HepG2 (cell line): Measurements from ENCODE around the gene PPP2R2C. TPM values are rescaled to one million over a fixed set of nuclear protein-coding genes. Genes with fewer than 3 reads are reported as not detected.

ENCODE experiments used
- ATAC-seq: fragments of 200-7000 bp; cut with Tn5 transposase; 3 replicates; pipeline ENCODE4 v1.9.1; 2020; ENCODE audit warnings: mild to moderate bottlenecking, moderate library complexity
- BruUV-seq: library from RNA; stranded (reverse); fragments of 400-500 nt; replicated peaks from 2 replicates; lab custom pipeline; 2021; lab: Mats Ljungman, UMichigan
- CTCF ChIA-PET: fragments of 300-600 bp; formaldehyde crosslinking; extraction: SDS; loops from one replicate; lab custom pipeline; 2021; ENCODE audit warnings: low total read pairs, inconsistent platforms, low intra/inter-chr PET ratio; lab: Yijun Ruan, JAX
- POLR2A ChIA-PET: fragments of 350-600 bp; sonication (Branson Sonifier 250); formaldehyde crosslinking; loops from one replicate; lab custom pipeline; 2020; ENCODE audit warnings: antibody characterized with exemption, inconsistent platforms; lab: Yijun Ruan, JAX
- DNase-seq: peaks from one replicate; pipeline ENCODE4 v3.0.0-alpha.2; 2015; ENCODE audit warnings: low spot score
- FAIRE-seq: peaks from 3 replicates; lab custom pipeline; 2011; peaks lifted over from hg19 to GRCh38; lab: Jason Lieb, UNC
- H2AFZ ChIP-seq: one replicate; pipeline ENCODE4 v1.6.1; 2011; ENCODE audit warnings: low read length, inconsistent platforms
- H3K27ac ChIP-seq: fragments of 300-600 bp; 3 replicates; pipeline ENCODE4 v1.8.0; 2011; ENCODE audit warnings: mixed run types, mild to moderate bottlenecking, mixed read lengths, low read length, inconsistent platforms; ENCODE audit not compliant: insufficient read depth; ENCODE audit errors: extremely low read length
- H3K27me3 ChIP-seq, 2 experiments: fragments of 200-600 bp in 1 of 2; 2 replicates in 1 of 2; 3 replicates in 1 of 2; pipeline versions ENCODE4 v1.6.0 to v1.8.0; 2011; ENCODE audit warnings: low read length in 2 of 2, mild to moderate bottlenecking in 2 of 2, moderate library complexity in 2 of 2, inconsistent platforms in 1 of 2; ENCODE audit not compliant: insufficient read depth in 2 of 2, control insufficient read depth in 1 of 2
- H3K36me3 ChIP-seq, 2 experiments: fragments of 200-600 bp in 1 of 2; replicated peaks in 1 of 2; 2 replicates in 1 of 2; 3 replicates in 1 of 2; pipeline versions ENCODE4 v1.5.1 to v1.8.0; 2011; ENCODE audit warnings: low read length in 2 of 2, inconsistent platforms in 1 of 2; ENCODE audit not compliant: insufficient read depth in 2 of 2, control insufficient read depth in 1 of 2
- H3K4me1 ChIP-seq: 2 replicates; pipeline ENCODE4 v1.5.1; 2012; ENCODE audit warnings: low read length, inconsistent platforms; ENCODE audit not compliant: insufficient read depth
- H3K4me2 ChIP-seq: 2 replicates; pipeline ENCODE4 v1.6.0; 2011; ENCODE audit warnings: low read depth, low read length, inconsistent platforms
- H3K4me3 ChIP-seq, 3 experiments: fragments of 200-600 bp in 1 of 3; sonication (generic), shearing (Covaris generic) in 1 of 3; replicated peaks in 1 of 3; 2 replicates each; pipeline ENCODE4 v1.5.1; 2011 to 2016; ENCODE audit warnings: low read length in 3 of 3, inconsistent platforms in 2 of 3, low read depth in 2 of 3, mild to moderate bottlenecking in 2 of 3, control low read depth in 1 of 3, mixed read lengths in 1 of 3; ENCODE audit not compliant: insufficient read depth in 1 of 3
- H3K79me2 ChIP-seq: one replicate; pipeline ENCODE4 v1.6.1; 2011; ENCODE audit warnings: low read length, inconsistent platforms; ENCODE audit not compliant: insufficient read depth
- H3K9ac ChIP-seq: 2 replicates; pipeline ENCODE4 v1.6.0; 2011; ENCODE audit warnings: mild to moderate bottlenecking, low read depth, low read length, inconsistent platforms; ENCODE audit not compliant: insufficient read depth
- H3K9me3 ChIP-seq: 2 replicates; pipeline ENCODE4 v1.5.1; 2012; ENCODE audit warnings: mild to moderate bottlenecking, low read length
- H4K20me1 ChIP-seq: 2 replicates; pipeline ENCODE4 v1.6.0; 2011; ENCODE audit warnings: inconsistent platforms, mild to moderate bottlenecking, low read length, moderate library complexity; ENCODE audit not compliant: insufficient read depth
- AGO2 ChIP-seq: fragments of 200-400 bp; formaldehyde crosslinking; optimal IDR thresholded peaks from 2 replicates; pipeline ENCODE3; 2017; ENCODE audit warnings: mild to moderate bottlenecking, low read depth, low read length, moderate library complexity
- ATF7 ChIP-seq, 2 experiments: fragments of 450-650 bp in 1 of 2; sonication (generic) in 1 of 2; formaldehyde crosslinking in 1 of 2; IDR thresholded peaks; 2 replicates each; pipeline versions ENCODE4 v1.4.0 to v1.6.1; 2016 to 2020; ENCODE audit warnings: antibody characterized with exemption in 1 of 2, mild to moderate bottlenecking in 1 of 2, missing genetic modification reagents in 1 of 2
- ETV6 ChIP-seq: sonication (generic); formaldehyde crosslinking; conservative IDR thresholded peaks from 2 replicates; pipeline ENCODE4 v1.4.0; 2020; ENCODE audit warnings: missing genetic modification reagents
- GABPB1 ChIP-seq: IDR thresholded peaks from 2 replicates; pipeline ENCODE4 v1.6.1; 2016; ENCODE audit warnings: mild to moderate bottlenecking, missing genetic modification reagents, moderate library complexity, missing compliant biosample characterization
- HDAC2 ChIP-seq: sonication (generic); formaldehyde crosslinking; IDR thresholded peaks from 2 replicates; pipeline ENCODE4 v1.4.0; 2020; ENCODE audit warnings: missing genetic modification reagents
- MTA1 ChIP-seq: sonication (generic); formaldehyde crosslinking; IDR thresholded peaks from 2 replicates; pipeline ENCODE4 v1.4.0; 2020; ENCODE audit warnings: missing genetic modification reagents, mild to moderate bottlenecking, borderline replicate concordance
- ZFP36L1 ChIP-seq: sonication (generic); formaldehyde crosslinking; IDR thresholded peaks from 2 replicates; pipeline ENCODE4 v1.8.0; 2022; ENCODE audit warnings: mild to moderate bottlenecking, missing genetic modification reagents, moderate library complexity
- ZNF142 ChIP-seq: sonication (generic); formaldehyde crosslinking; IDR thresholded peaks from 2 replicates; pipeline ENCODE4 v1.4.0; 2020; ENCODE audit warnings: missing genetic modification reagents
- ZNF619 ChIP-seq: sonication (generic); formaldehyde crosslinking; IDR thresholded peaks from 2 replicates; pipeline ENCODE4 v1.4.0; 2020; ENCODE audit warnings: mild to moderate bottlenecking, missing genetic modification reagents
- ZNF792 ChIP-seq: IDR thresholded peaks from 2 replicates; pipeline ENCODE4 v1.6.1; 2016
- WGBS: methylation state at CpG from one replicate; pipeline ENCODE4 v1.1.6; 2017; ENCODE audit warnings: low lambda C conversion rate; 5-methylcytosine and 5-hydroxymethylcytosine counted together
- in situ Hi-C: cut with HindIII; loops from 2 replicates; pipeline ENCODE4 v1.10.0; 2017; ENCODE audit warnings: low pct_unique_long_range_greater_than_20kb; ENCODE audit not compliant: extremely low pct_ligation_motif_present
- intact Hi-C: fragments of 100-400 bp; cut with micrococcal nuclease; formaldehyde crosslinking; loops from one replicate; pipeline ENCODE4 v1.10.0; 2022; ENCODE audit not compliant: unreplicated experiment
- polyA plus RNA-seq, 8 experiments: library from polyadenylated mRNA; depleted of rRNA in 3 of 8; stranded (reverse) in 7 of 8; unstranded in 1 of 8; fragments of >200 nt; fragmentation: Illumina TruSeq in 4 of 8; extraction: Trizol in 4 of 8; gene quantifications; 2 replicates each; pipeline versions ENCODE4 v1.2.1 to v1.2.3, GENCODE V29; 2011 to 2016; ENCODE audit warnings: low read depth in 4 of 8, missing spikeins in 1 of 8, mixed read lengths in 1 of 8; ENCODE audit not compliant: insufficient read depth in 1 of 8
- total RNA-seq, 5 experiments: library from RNA; depleted of rRNA; stranded (reverse); fragments of >200 nt; fragmentation: Illumina TruSeq; extraction: Trizol; gene quantifications; 2 replicates each; pipeline ENCODE4 v1.2.3, GENCODE V29; 2016; ENCODE audit warnings: low read depth in 1 of 5

The PPP2R2C gene
- total and polyA plus RNA-seq, 2 of the 13 experiments (the other 11 are each of a cell fraction or from before 2014, with no cell fraction given) = 0.60 to 8.6 TPM

GRCh38 chr4:6282314-6282771 lies 190.1 kb downstream of the PPP2R2C start:
- BruUV-seq = no TSS peak
- H3K36me3 ChIP-seq = peaks cover 57 to 79% of the 10 kb centered on the region in 2 experiments
- H3K27me3 ChIP-seq = no peaks in the 10 kb centered on the region
- intact Hi-C loops = no loop called here
- no peaks in the 10 kb centered on the region for H3K9me3 ChIP-seq
- H3K4me3 ChIP-seq = no peak overlapping the region
- H2AFZ ChIP-seq = no peak overlapping the region
- peaks cover 26% of the 10 kb centered on the region for H3K4me1 ChIP-seq
- 95% methylated on average over 6 of the region's 6 CpGs for WGBS
- no peak overlapping the region for H3K9ac ChIP-seq
- H3K4me2 ChIP-seq = no peak overlapping the region
- CTCF ChIA-PET = no interaction called here
- in situ Hi-C loops = no loop called here
- FAIRE-seq (no peak), ATAC-seq (no peak)
- H4K20me1 ChIP-seq = 0 out of 2 replicates have a peak, but pooled peaks cover 4% of the 10 kb centered on the region
- H3K79me2 ChIP-seq = peaks cover 20% of the 10 kb centered on the region
- no peak for TF ChIP-seq ZFP36L1
- TF ChIP-seq ETV6 (CRISPR knock-in tag) = no peak
- TF ChIP-seq ATF7 (IDR thresholded peaks at IDR 0.05) = peak; percentile 30; the same call in 1 of the 2 replicates
- no peak for TF ChIP-seq ATF7 (CRISPR knock-in tag; IDR thresholded peaks at IDR 0.05)
- TF ChIP-seq, all 625 proteins: peak for 1
- H3K27ac ChIP-seq = no peak overlapping the region
- no peak for DNase-seq
- POLR2A ChIA-PET = no interaction called here

GRCh38 chr4:6281436-6282313 lies 190.7 kb downstream of the PPP2R2C start:
- no peak overlapping the region for H3K4me3 ChIP-seq
- FAIRE-seq (no peak), ATAC-seq (no peak), DNase-seq (no peak)
- intact Hi-C loops (no loop called here), in situ Hi-C loops (no loop called here)
- H3K9ac ChIP-seq = no peak overlapping the region
- ChIA-PET CTCF (no interaction called here), POLR2A (no interaction called here)
- TF ChIP-seq HDAC2 (CRISPR knock-in tag) (no peak), ZNF619 (CRISPR knock-in tag) (no peak), ZNF142 (CRISPR knock-in tag) (no peak), GABPB1 (CRISPR knock-in tag) (no peak), ZNF792 (CRISPR knock-in tag) (no peak), AGO2 (peak; percentile 2), MTA1 (0 out of 2 replicates have a peak, but pooled peaks have one; percentile 9)
- peaks cover 32% of the 10 kb centered on the region for H3K4me1 ChIP-seq
- peaks cover 25% of the 10 kb centered on the region for H3K79me2 ChIP-seq
- H2AFZ ChIP-seq = no peak overlapping the region
- H3K27me3 ChIP-seq = no peaks in the 10 kb centered on the region
- BruUV-seq = no TSS peak
- no peak overlapping the region for H3K4me2 ChIP-seq
- 0 out of 2 replicates have a peak, but pooled peaks cover 4% of the 10 kb centered on the region for H4K20me1 ChIP-seq
- no peaks in the 10 kb centered on the region for H3K9me3 ChIP-seq
- peaks cover 50 to 73% of the 10 kb centered on the region in 2 experiments for H3K36me3 ChIP-seq
- 96% methylated on average over 14 of the region's 20 CpGs for WGBS
- no peak overlapping the region for H3K27ac ChIP-seq
